ENCODE measurements around the gene HERC2. TPM values are rescaled to one million over a fixed set of nuclear protein-coding genes. Genes with fewer than 3 reads are reported as not detected.

HERC2 gene
- total and polyA plus RNA-seq, 2 of the 13 experiments (the other 11 are each of a cell fraction or from before 2014, with no cell fraction given): 17.6 to 24.8 TPM

- TF ChIP-seq ZBED4 (CRISPR knock-in tag; IDR thresholded peaks at IDR 0.05; ENCODE audit: borderline replicate concordance): no peak
These were observed 218.1 kb downstream of the HERC2 start (continued) for GRCh38 chr15:28103831-28104230.

DNA sequence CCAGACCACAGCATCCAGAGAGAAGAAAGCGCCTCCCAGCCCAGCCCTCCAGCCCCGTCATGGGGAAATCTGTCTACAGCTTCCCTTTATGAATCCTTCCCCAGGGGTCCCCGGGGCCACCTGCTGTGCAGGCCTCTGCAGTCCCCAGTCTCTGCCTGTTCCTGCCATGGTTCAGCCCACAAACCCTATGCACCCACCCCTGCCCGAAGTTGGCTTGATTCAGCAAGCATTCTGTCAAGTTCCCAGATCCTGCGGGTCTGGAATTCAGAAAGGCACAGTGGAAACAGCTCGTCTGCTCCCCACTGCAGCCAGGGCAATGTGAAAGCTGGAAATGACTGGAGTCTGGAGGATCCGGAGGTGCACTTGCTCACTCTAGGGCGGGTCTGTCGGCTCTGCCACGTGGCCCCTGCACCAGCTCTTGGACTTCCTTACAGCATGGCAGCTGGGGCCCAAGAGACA, 220.0 kb downstream of the HERC2 start:
- POLR2A ChIA-PET: no interaction called here
- DNase-seq (ENCODE audit: low spot score) (no peak), ATAC-seq (no peak), FAIRE-seq (no peak)
- Histone ChIP-seq H3K27me3 (ENCODE audit: control insufficient read depth in 1 of 2, insufficient read depth in 2 of 2, low read length in 2 of 2) (peaks cover 13 to 64% of the 10 kb centered on the region in 2 experiments), H3K27ac (ENCODE audit: extremely low read length, insufficient read depth, low read length) (no peak overlapping the region), H2AFZ (ENCODE audit: low read length) (no peak overlapping the region), H3K4me3 (replicated peaks in 1 of 3; ENCODE audit: insufficient read depth in 1 of 3, low read depth in 2 of 3, low read length in 3 of 3) (no peak overlapping the region), H3K4me2 (ENCODE audit: low read depth, low read length) (no peak overlapping the region), H3K9ac (ENCODE audit: insufficient read depth, low read depth, low read length) (no peak overlapping the region), H3K4me1 (ENCODE audit: insufficient read depth, low read length) (peaks cover 30% of the 10 kb centered on the region), H4K20me1 (ENCODE audit: insufficient read depth, low read length) (no peaks in the 10 kb centered on the region), H3K9me3 (ENCODE audit: low read length) (no peaks in the 10 kb centered on the region), H3K79me2 (ENCODE audit: insufficient read depth, low read length) (no peaks in the 10 kb centered on the region), H3K36me3 (replicated peaks in 1 of 2; ENCODE audit: control insufficient read depth in 1 of 2, insufficient read depth in 2 of 2, low read length in 2 of 2) (no peaks in the 10 kb centered on the region)
- WGBS (ENCODE audit: low lambda C conversion rate): 26% methylated on average over 7 of the region's 10 CpGs
- in situ Hi-C loops (cut with HindIII; ENCODE audit: extremely low pct_ligation_motif_present, low pct_unique_long_range_greater_than_20kb): no loop called here
- BruUV-seq (replicated peaks): no TSS peak
- CTCF ChIA-PET (ENCODE audit: low intra/inter-chr PET ratio, low total read pairs): no interaction called here
- intact Hi-C loops (cut with micrococcal nuclease; ENCODE audit: unreplicated experiment): no loop called here
- no peak for TF ChIP-seq ZNF547 (CRISPR knock-in tag; IDR thresholded peaks at IDR 0.05)
- TF ChIP-seq, protein P1, sequence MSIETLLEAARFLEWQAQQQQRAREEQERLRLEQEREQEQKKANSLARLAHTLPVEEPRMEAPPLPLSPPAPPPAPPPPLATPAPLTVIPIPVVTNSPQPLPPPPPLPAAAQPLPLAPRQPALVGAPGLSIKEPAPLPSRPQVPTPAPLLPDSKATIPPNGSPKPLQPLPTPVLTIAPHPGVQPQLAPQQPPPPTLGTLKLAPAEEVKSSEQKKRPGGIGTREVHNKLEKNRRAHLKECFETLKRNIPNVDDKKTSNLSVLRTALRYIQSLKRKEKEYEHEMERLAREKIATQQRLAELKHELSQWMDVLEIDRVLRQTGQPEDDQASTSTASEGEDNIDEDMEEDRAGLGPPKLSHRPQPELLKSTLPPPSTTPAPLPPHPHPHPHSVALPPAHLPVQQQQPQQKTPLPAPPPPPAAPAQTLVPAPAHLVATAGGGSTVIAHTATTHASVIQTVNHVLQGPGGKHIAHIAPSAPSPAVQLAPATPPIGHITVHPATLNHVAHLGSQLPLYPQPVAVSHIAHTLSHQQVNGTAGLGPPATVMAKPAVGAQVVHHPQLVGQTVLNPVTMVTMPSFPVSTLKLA (IDR thresholded peaks at IDR 0.05): no peak
- no peak for TF ChIP-seq MTA1 (CRISPR knock-in tag; IDR thresholded peaks at IDR 0.05; ENCODE audit: borderline replicate concordance)
- TF ChIP-seq ZNF431 (CRISPR knock-in tag; IDR thresholded peaks at IDR 0.05; ENCODE audit: borderline replicate concordance, low read depth): no peak
- no peak for TF ChIP-seq CBX1 (IDR thresholded peaks at IDR 0.05; ENCODE audit: low read depth)
- TF ChIP-seq ZNF83 (CRISPR knock-in tag; IDR thresholded peaks at IDR 0.05; ENCODE audit: borderline replicate concordance): no peak
- no peak for TF ChIP-seq ZNF597 (CRISPR knock-in tag; IDR thresholded peaks at IDR 0.05)
- TF ChIP-seq ASH2L (IDR thresholded peaks at IDR 0.05; ENCODE audit: insufficient read length, low read depth, low read length): no peak
- no peak for TF ChIP-seq SRSF9 (IDR thresholded peaks at IDR 0.05; ENCODE audit: borderline replicate concordance, insufficient read depth, low read depth, low read length, poor library complexity, severe bottlenecking)
- TF ChIP-seq IRF1 (CRISPR knock-in tag; IDR thresholded peaks at IDR 0.05; ENCODE audit: low read depth): no peak
- TF ChIP-seq, protein P2, sequence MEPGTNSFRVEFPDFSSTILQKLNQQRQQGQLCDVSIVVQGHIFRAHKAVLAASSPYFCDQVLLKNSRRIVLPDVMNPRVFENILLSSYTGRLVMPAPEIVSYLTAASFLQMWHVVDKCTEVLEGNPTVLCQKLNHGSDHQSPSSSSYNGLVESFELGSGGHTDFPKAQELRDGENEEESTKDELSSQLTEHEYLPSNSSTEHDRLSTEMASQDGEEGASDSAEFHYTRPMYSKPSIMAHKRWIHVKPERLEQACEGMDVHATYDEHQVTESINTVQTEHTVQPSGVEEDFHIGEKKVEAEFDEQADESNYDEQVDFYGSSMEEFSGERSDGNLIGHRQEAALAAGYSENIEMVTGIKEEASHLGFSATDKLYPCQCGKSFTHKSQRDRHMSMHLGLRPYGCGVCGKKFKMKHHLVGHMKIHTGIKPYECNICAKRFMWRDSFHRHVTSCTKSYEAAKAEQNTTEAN (CRISPR knock-in tag; conservative IDR thresholded peaks at IDR 0.05): no peak
- TF ChIP-seq NR2F1 (CRISPR knock-in tag; IDR thresholded peaks at IDR 0.05): no peak

Data from HepG2 (cell line).